BLaER1 treated with 17β-estradiol and CSF1 and Interleukin-3, amounts not matched to agents 10 nM and 100 nM (cell line): Measurements from ENCODE around the gene LAMTOR4.

Experiments used
- H3K27ac ChIP-seq, 11 experiments: shearing (Covaris generic); formaldehyde crosslinking; 2 replicates each; pipeline ENCODE4 v1.8.1; 2022
- H3K27me3 ChIP-seq, 11 experiments: shearing (Covaris generic); formaldehyde crosslinking; 2 replicates each; pipeline ENCODE4 v1.8.1; 2022
- H3K36me3 ChIP-seq, 11 experiments: shearing (Covaris generic); formaldehyde crosslinking; 2 replicates each; pipeline ENCODE4 v1.8.1; 2022
- H3K4me1 ChIP-seq, 10 experiments: shearing (Covaris generic); formaldehyde crosslinking; 2 replicates each; pipeline ENCODE4 v1.8.1; 2022
- H3K4me2 ChIP-seq, 11 experiments: shearing (Covaris generic); formaldehyde crosslinking; 2 replicates each; pipeline ENCODE4 v1.8.1; 2022
- H3K4me3 ChIP-seq, 10 experiments: shearing (Covaris generic); formaldehyde crosslinking; 2 replicates each; pipeline ENCODE4 v1.8.1; 2022
- H3K9ac ChIP-seq, 11 experiments: shearing (Covaris generic); formaldehyde crosslinking; 2 replicates each; pipeline ENCODE4 v1.8.1; 2022
- H3K9me3 ChIP-seq, 11 experiments: shearing (Covaris generic); formaldehyde crosslinking; replicated peaks in 1 of 11; 2 replicates each; pipeline ENCODE4 v1.8.1; 2022
- H4K20me1 ChIP-seq, 11 experiments: shearing (Covaris generic); formaldehyde crosslinking; 2 replicates each; pipeline ENCODE4 v1.8.1; 2022
- Cebpa-rat ChIP-seq, 11 experiments: shearing (Covaris generic); IDR thresholded peaks; 2 replicates each; pipeline ENCODE4 v1.8.1; 2022

LAMTOR4 gene

DNA sequence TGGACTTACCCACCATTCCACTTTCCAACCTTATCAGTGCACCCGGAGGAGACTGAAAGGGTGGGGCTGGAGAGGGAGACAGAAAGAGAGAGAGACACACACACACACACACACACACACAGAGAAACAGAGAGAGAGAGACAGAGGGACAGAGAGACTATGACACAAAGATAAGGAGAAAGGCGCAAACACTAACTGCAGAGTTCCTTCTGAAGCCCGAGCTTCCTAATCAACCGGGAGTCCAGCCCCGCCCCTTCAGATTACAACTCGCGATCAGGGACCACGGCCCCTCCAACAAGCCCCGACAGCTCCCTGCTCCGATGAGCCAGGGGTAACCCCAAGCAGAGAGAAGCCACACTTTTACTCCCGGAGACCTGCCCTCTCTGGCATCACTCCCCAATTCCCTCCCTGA lies 19.2 kb downstream of the LAMTOR4 start:
- TF ChIP-seq Cebpa-rat (IDR thresholded peaks at IDR 0.05) = no peak
- Histone ChIP-seq H3K27ac (peak overlapping the region in 4 of 11 experiments; percentile 3 to 33 (median 16); a peak in 6 of 22 replicates), H4K20me1 (peaks cover 0 to 53% (median 19%) of the 10 kb centered on the region in 11 experiments; a peak in 16 of 22 replicates), H3K4me1 (peaks cover 42 to 71% (median 56%) of the 10 kb centered on the region in 10 experiments), H3K9me3 (no peaks in the 10 kb centered on the region), H3K36me3 (peaks cover 0 to 11% (median 2%) of the 10 kb centered on the region in 11 experiments; a peak in 12 of 22 replicates), H3K4me3 (peak overlapping the region in 9 of 10 experiments; percentile 22 to 63 (median 41); a peak in 13 of 20 replicates), H3K27me3 (peaks cover 33 to 74% (median 70%) of the 10 kb centered on the region in 11 experiments), H3K9ac (peak overlapping the region in 7 of 11 experiments; percentile 16 to 57 (median 45); a peak in 12 of 22 replicates), H3K4me2 (peak overlapping the region; percentile 71 to 99 (median 85))

- H3K9ac ChIP-seq = peak overlapping the region in 2 of 11 experiments; percentile 21 to 45; a peak in 2 of 22 replicates
- peaks cover 0 to 67% (median 29%) of the 10 kb centered on the region in 11 experiments; a peak in 17 of 22 replicates for H4K20me1 ChIP-seq
- peak overlapping the region in 5 of 10 experiments; percentile 22 to 63 (median 41); a peak in 5 of 20 replicates for H3K4me3 ChIP-seq
- no peak overlapping the region; a peak in 2 of 22 replicates for H3K27ac ChIP-seq
- H3K4me1 ChIP-seq = peaks cover 42 to 63% (median 56%) of the 10 kb centered on the region in 10 experiments
- H3K9me3 ChIP-seq = no peaks in the 10 kb centered on the region
- H3K36me3 ChIP-seq = peaks cover 0 to 25% (median 15%) of the 10 kb centered on the region in 11 experiments; a peak in 17 of 22 replicates
- peaks cover 38 to 84% (median 76%) of the 10 kb centered on the region in 11 experiments for H3K27me3 ChIP-seq
- H3K4me2 ChIP-seq = peak overlapping the region; percentile 71 to 99 (median 85)
- no peak for TF ChIP-seq Cebpa-rat (IDR thresholded peaks at IDR 0.05)
Measured at GRCh38 chr7:100169147-100169850, 20.6 kb downstream of the LAMTOR4 start.

- H3K27ac ChIP-seq = no peak overlapping the region
- H3K27me3 ChIP-seq = peaks cover 38 to 84% (median 76%) of the 10 kb centered on the region in 11 experiments
- H3K4me1 ChIP-seq = peaks cover 42 to 69% (median 62%) of the 10 kb centered on the region in 10 experiments
- peaks cover 0 to 75% (median 29%) of the 10 kb centered on the region in 11 experiments; a peak in 18 of 22 replicates for H4K20me1 ChIP-seq
- H3K9me3 ChIP-seq = no peaks in the 10 kb centered on the region
- peaks cover 0 to 35% (median 25%) of the 10 kb centered on the region in 11 experiments; a peak in 17 of 22 replicates for H3K36me3 ChIP-seq
- no peak for TF ChIP-seq Cebpa-rat (IDR thresholded peaks at IDR 0.05)
- H3K4me3 ChIP-seq = no peak overlapping the region
- peak overlapping the region in 10 of 11 experiments; percentile 73 to 99 (median 82); a peak in 20 of 22 replicates for H3K4me2 ChIP-seq
- peak overlapping the region in 1 of 11 experiments; percentile 10; a peak in 1 of 22 replicates for H3K9ac ChIP-seq
Measured at GRCh38 chr7:100170101-100170897, 21.6 kb downstream of the LAMTOR4 start.

GRCh38 chr7:100171087-100171681 lies 22.5 kb downstream of the LAMTOR4 start:
- H3K36me3 ChIP-seq = peaks cover 0 to 38% (median 28%) of the 10 kb centered on the region in 11 experiments; a peak in 17 of 22 replicates
- no peak for TF ChIP-seq Cebpa-rat (IDR thresholded peaks at IDR 0.05)
- peak overlapping the region in 5 of 10 experiments; percentile 23 to 41 (median 34); a peak in 7 of 20 replicates for H3K4me3 ChIP-seq
- no peaks in the 10 kb centered on the region for H3K9me3 ChIP-seq
- H3K9ac ChIP-seq = no peak overlapping the region
- peaks cover 38 to 80% (median 74%) of the 10 kb centered on the region in 11 experiments for H3K27me3 ChIP-seq
- H3K4me2 ChIP-seq = peak overlapping the region; percentile 65 to 99 (median 77)
- no peak overlapping the region for H3K27ac ChIP-seq
- peaks cover 0 to 81% (median 29%) of the 10 kb centered on the region in 11 experiments; a peak in 18 of 22 replicates for H4K20me1 ChIP-seq
- peaks cover 42 to 77% (median 69%) of the 10 kb centered on the region in 10 experiments for H3K4me1 ChIP-seq

GRCh38 chr7:100171840-100172239 lies 23.1 kb downstream of the LAMTOR4 start:
- H3K9ac ChIP-seq = no peak overlapping the region

DNA sequence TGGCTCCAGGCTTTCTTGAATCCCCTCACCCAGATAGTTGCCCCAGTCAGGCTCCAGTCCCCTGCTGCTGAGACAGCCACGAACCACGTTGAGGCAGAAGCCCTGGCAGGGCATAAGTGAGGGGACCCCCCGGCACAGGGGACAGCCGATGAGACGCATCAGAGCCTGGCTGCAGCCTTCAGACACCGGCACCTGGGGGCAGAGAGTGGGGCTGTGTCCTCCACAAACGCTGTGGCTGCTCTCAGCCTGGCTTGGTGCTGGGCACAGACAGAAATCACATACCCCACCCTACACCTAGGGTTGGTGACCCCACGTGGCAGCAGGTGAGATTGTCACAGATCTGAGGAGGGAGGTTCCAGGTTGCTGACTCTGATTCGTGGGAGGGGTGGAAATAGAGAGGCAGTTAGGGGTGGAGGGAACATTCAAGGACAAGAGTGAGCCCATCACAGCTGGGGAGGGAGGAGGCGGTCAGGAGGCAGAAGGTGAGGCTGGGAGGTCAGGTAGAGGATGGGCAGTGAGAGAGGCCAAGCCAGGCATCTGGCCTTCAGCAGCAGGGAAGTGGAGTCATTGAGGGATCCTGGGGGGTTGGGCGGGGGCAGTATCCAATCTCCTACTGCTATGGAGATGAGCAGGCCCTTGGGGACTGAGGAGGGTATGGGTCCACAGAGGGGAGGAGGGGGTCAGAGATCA lies 25.2 kb downstream of the LAMTOR4 start:
- no peak overlapping the region for H3K9ac ChIP-seq
- H3K4me1 ChIP-seq = peaks cover 20 to 56% (median 47%) of the 10 kb centered on the region in 10 experiments
- peaks cover 38 to 52% (median 48%) of the 10 kb centered on the region in 11 experiments for H3K27me3 ChIP-seq
- H3K4me2 ChIP-seq = peak overlapping the region in 3 of 11 experiments; percentile 7 to 52 (median 15); a peak in 2 of 22 replicates
- H4K20me1 ChIP-seq = peaks cover 0 to 65% (median 29%) of the 10 kb centered on the region in 11 experiments; a peak in 18 of 22 replicates
- H3K27ac ChIP-seq = no peak overlapping the region
- peaks cover 0 to 7% (median 4%) of the 10 kb centered on the region in 11 experiments; a peak in 9 of 22 replicates for H3K9me3 ChIP-seq
- TF ChIP-seq Cebpa-rat (IDR thresholded peaks at IDR 0.05) = no peak
- H3K4me3 ChIP-seq = no peak overlapping the region
- peaks cover 0 to 38% (median 28%) of the 10 kb centered on the region in 11 experiments; a peak in 17 of 22 replicates for H3K36me3 ChIP-seq

More at GRCh38 chr7:100171840-100172239, 23.1 kb downstream of the LAMTOR4 start:
- Histone ChIP-seq H3K9me3 (no peaks in the 10 kb centered on the region), H3K27ac (no peak overlapping the region), H3K27me3 (peaks cover 38 to 73% (median 68%) of the 10 kb centered on the region in 11 experiments), H3K36me3 (peaks cover 0 to 38% (median 28%) of the 10 kb centered on the region in 11 experiments; a peak in 17 of 22 replicates), H3K4me3 (peak overlapping the region in 6 of 10 experiments; percentile 13 to 41 (median 31); a peak in 7 of 20 replicates), H3K4me1 (peaks cover 41 to 77% (median 68%) of the 10 kb centered on the region in 10 experiments), H3K4me2 (peak overlapping the region; percentile 65 to 99 (median 77)), H4K20me1 (peaks cover 0 to 85% (median 30%) of the 10 kb centered on the region in 11 experiments; a peak in 18 of 22 replicates)
- no peak for TF ChIP-seq Cebpa-rat (IDR thresholded peaks at IDR 0.05)

DNA sequence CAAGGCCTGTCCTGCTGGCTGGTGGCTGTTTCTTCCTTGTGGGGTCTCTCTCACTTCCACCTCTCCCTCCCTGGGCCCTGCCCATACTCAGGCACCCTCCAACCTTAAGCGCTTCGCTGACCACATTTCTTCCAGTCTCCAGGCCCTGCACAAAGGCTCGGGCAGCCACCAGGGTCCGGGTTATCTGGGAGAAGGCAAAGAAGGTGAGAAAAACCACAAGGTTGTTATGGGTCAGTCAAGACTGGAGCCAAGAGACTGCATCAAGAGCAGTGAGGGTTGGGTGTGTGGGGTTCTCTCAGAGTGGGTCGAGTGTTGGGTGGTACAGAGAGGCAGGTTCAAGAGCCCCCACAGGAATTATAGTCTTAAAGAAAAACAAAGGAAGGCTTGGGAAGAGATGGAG lies 25.9 kb downstream of the LAMTOR4 start:
- Histone ChIP-seq H3K4me1 (peaks cover 14 to 50% (median 41%) of the 10 kb centered on the region in 10 experiments), H3K9me3 (peaks cover 0 to 7% (median 4%) of the 10 kb centered on the region in 11 experiments; a peak in 9 of 22 replicates), H3K36me3 (peaks cover 0 to 38% (median 28%) of the 10 kb centered on the region in 11 experiments; a peak in 17 of 22 replicates), H3K9ac (no peak overlapping the region), H3K27me3 (peaks cover 34 to 46% (median 41%) of the 10 kb centered on the region in 11 experiments), H3K27ac (no peak overlapping the region), H3K4me2 (peak overlapping the region in 5 of 11 experiments; percentile 7 to 94 (median 39); a peak in 3 of 22 replicates), H4K20me1 (peaks cover 0 to 60% (median 29%) of the 10 kb centered on the region in 11 experiments; a peak in 18 of 22 replicates), H3K4me3 (no peak overlapping the region)
- TF ChIP-seq Cebpa-rat (IDR thresholded peaks at IDR 0.05) = no peak
